Measurements from ENCODE around the gene CKB. TPM values are rescaled to one million over a fixed set of nuclear protein-coding genes. Genes with fewer than 3 reads are reported as not detected.

The CKB gene
- total RNA-seq (2022; extraction: Qiagen RNA extraction) = 98.0 to 132 TPM (median 131 TPM) in 5 replicates

DNA sequence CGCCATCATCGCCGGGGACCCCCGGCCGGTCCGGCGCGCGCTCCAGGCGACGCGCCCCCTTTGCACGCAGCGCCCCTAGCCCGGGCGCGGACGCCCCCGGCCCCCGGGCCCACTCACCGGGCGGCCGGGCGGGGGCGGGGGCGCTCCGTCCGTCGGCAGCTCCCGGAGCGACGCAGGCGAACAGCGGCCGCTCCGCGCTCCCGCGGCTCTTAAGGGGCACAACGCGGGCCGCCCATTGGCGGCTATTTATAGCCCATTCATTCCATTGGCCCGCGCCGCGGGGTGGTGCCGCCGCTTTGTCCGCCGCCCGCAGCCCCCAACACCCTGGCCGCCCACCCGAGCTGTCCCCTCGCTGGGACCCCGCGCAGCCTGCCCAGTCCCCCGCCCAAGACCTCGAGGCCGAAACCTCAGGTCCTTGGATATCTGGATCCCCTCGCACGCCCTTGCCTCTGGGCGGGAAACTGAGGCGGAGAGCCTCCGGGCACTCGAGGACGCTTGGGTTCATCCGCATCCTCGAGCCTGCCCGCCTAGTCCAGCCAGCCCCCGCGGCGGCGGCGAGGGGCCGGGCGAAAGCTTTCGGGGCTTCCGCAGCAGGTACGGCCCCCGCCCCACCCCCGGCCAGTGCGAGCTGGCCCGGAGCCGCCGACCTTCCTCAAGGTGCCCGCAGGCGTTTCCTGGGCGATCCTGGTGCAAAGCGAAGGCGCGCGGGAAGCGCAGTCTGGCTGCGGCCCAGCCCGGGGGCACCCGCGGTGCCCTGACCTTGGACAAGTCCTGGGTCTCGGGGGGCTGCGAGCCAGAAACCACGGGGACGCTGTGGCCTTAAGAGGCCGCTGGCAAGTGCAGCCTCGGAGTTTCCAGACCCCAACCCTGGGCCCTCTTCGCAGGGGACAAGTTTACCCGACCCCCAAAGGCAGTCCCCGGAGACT lies at the start of gene CKB:
CKB (minus strand) TSS at position 182 of the 926 bp plus-strand sequence. CDS start 337 bp downstream, outside the sequence.

DNA sequence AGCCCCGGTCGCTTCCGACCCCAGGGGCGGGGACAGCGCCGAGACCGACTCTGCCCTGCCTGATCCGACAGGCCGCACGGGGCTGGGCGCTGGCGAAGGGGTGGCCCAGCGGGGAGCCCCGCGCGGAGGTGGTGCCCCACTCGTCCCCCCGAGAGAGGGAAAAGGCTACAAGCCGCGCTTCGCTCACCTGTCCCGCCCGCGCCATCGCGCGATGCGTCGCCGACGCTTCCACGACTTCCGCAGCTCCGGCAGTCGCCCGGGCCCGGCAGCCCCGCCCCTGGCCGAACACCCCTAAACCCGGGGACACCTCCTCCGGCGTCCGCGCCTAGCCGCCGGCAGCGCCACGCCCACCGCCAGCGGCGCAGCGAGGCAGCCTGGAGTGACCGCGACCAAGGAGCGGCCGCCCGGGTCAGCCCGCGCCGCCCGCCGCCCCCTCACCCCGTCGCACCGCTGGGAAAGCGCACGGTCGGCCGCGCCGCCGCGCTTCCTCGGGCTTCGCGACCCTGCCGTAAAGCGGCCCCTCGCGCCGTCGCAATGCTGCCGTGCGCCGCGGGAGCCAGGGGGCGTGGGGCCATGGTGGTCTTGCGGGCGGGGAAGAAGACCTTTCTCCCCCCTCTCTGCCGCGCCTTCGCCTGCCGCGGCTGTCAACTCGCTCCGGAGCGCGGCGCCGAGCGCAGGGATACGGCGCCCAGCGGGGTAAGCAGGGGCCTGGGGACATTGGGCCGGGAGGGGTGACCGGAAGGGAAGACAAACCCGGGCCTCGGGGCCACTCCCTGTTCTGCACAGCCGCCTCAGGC lies 40.0 kb upstream of the CKB start, which contains the start of the genes BAG5 and COA8:
BAG5 (minus strand) TSS at position 229 of the 797 bp plus-strand sequence. CDS start 1,493 bp downstream, outside the sequence.
COA8 (plus strand) TSS at position 532 of the 797 bp plus-strand sequence; CDS start at position 574, 42 bp downstream.

DNA sequence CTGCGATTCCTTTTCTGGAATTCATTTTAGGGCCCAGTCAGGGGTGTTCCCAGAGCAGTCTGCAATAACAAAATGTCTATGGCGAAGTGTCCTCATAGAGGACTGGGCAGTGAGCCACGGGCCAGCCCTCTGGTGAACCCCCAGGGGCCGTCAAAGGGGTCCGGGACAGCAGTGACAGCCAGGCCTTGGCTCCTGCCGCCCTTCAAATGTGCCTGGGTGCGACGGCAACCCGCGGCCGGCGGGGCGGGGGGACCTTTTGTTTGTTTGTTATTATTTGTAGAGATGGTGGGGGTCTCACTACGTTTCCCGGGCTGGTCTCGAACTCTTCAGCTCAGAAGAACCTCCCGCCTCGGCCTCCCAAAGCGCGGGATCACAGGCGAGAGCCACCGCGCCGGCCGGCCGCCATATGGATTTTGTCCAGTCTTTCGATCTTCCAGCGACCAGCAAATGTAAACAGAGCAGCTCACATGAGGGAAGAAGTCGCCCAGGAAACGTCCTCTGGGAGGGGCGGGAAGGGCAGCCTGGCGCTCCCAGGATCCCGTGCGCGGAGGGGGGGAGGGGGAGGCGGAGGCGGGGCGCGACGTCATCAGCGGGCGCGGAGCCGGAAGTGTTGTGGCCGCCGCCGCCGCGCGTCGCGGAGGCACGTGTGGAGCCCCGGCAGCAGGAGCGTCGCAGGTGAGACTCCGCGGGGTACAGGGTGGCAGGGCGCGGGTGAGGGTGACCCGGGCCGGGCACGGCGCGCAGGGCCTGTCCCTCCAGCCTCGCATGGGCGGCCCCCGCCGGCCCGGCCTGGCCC lies 6.2 kb upstream of the CKB start, which contains the start of gene TRMT61A:
TRMT61A (plus strand) TSS at position 610 of the 796 bp plus-strand sequence. CDS start 783 bp downstream, outside the sequence.

Other genes starting within 250 kb of the CKB start
- 204 to 278 TPM (median 259 TPM) in 5 replicates for gene EIF5, start 188.6 kb downstream of the CKB start, total RNA-seq (2022; extraction: Qiagen RNA extraction)
- gene MARK3, start 137.4 kb downstream of the CKB start, total RNA-seq (2022; extraction: Qiagen RNA extraction) = 52.4 to 59.7 TPM (median 54.7 TPM) in 5 replicates
- 17.0 to 30.5 TPM (median 26.4 TPM) in 5 replicates for gene TRMT61A, start 6.4 kb upstream of the CKB start, total RNA-seq (2022; extraction: Qiagen RNA extraction)
- gene BAG5, start 39.8 kb upstream of the CKB start, total RNA-seq (2022; extraction: Qiagen RNA extraction) = 22.0 to 24.8 TPM (median 23.0 TPM) in 5 replicates
- 47.7 to 57.7 TPM (median 56.0 TPM) in 5 replicates for gene COA8, start 40.1 kb upstream of the CKB start, total RNA-seq (2022; extraction: Qiagen RNA extraction)
- 78.5 to 112 TPM (median 107 TPM) in 5 replicates for gene KLC1, start 106.4 kb upstream of the CKB start, total RNA-seq (2022; extraction: Qiagen RNA extraction)
- 28.1 to 35.5 TPM (median 30.2 TPM) in 5 replicates for gene XRCC3, start 192.6 kb upstream of the CKB start, total RNA-seq (2022; extraction: Qiagen RNA extraction)
- 34.0 to 47.2 TPM (median 42.9 TPM) in 5 replicates for gene ZFYVE21, start 193.0 kb upstream of the CKB start, total RNA-seq (2022; extraction: Qiagen RNA extraction)

Data from A549 treated with Mapracorat at 1 μM for 4 hours (cell line).